ENCODE results near the gene SP140.
A peak's percentile ranks its signal among the peaks of the same experiment; 100 is the strongest.

Gene SP140

DNA sequence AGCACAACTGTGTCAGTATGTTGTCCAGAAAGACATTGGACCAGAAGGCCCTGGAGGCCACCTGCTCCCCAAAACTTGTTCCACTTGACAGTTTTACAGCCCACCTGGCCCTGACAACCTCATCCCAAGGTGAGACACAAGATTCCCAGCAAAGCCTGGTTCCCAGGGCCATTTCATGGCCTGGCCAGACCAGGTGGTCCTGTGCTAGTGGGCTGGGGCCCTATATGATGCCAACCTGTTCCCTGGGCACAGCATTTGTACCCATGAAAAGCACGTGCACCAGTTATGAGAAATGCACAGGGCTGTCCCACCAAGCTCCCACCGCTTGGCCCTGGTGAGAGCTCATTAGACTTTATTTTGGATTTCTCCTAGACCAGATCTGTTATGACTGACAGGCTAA is 95.5 kb downstream of the SP140 start:
- no peaks in the 10 kb centered on the region for H3K27me3 ChIP-seq (ENCODE audit: control insufficient read depth in 1 of 2, insufficient read depth in 2 of 2, low read length in 2 of 2)
- no peak overlapping the region for H3K27ac ChIP-seq (ENCODE audit: low read depth, low read length)
- H3K9ac ChIP-seq (ENCODE audit: low read length), result no peak overlapping the region
- H3K36me3 ChIP-seq (ENCODE audit: insufficient read depth, low read length), result no peaks in the 10 kb centered on the region
- H3K4me1 ChIP-seq (ENCODE audit: insufficient read depth, low read length), result no peaks in the 10 kb centered on the region
- no peak overlapping the region for H3K4me3 ChIP-seq (ENCODE audit: low read depth in 1 of 2, low read length in 2 of 2)
- H3K9me3 ChIP-seq (ENCODE audit: low read length), result no peaks in the 10 kb centered on the region

GRCh38 chr2:230322561-230323384 is 97.2 kb downstream of the SP140 start:
- H3K27me3 ChIP-seq (ENCODE audit: control insufficient read depth in 1 of 2, insufficient read depth in 2 of 2, low read length in 2 of 2), result no peaks in the 10 kb centered on the region
- no peaks in the 10 kb centered on the region for H3K9me3 ChIP-seq (ENCODE audit: low read length)
- no peak overlapping the region for H3K9ac ChIP-seq (ENCODE audit: low read length)
- H3K4me3 ChIP-seq (ENCODE audit: low read depth in 1 of 2, low read length in 2 of 2), result no peak overlapping the region
- peaks cover 9% of the 10 kb centered on the region for H3K4me1 ChIP-seq (ENCODE audit: insufficient read depth, low read length)
- H3K27ac ChIP-seq (ENCODE audit: low read depth, low read length), result no peak overlapping the region
- H3K36me3 ChIP-seq (ENCODE audit: insufficient read depth, low read length), result no peaks in the 10 kb centered on the region

DNA sequence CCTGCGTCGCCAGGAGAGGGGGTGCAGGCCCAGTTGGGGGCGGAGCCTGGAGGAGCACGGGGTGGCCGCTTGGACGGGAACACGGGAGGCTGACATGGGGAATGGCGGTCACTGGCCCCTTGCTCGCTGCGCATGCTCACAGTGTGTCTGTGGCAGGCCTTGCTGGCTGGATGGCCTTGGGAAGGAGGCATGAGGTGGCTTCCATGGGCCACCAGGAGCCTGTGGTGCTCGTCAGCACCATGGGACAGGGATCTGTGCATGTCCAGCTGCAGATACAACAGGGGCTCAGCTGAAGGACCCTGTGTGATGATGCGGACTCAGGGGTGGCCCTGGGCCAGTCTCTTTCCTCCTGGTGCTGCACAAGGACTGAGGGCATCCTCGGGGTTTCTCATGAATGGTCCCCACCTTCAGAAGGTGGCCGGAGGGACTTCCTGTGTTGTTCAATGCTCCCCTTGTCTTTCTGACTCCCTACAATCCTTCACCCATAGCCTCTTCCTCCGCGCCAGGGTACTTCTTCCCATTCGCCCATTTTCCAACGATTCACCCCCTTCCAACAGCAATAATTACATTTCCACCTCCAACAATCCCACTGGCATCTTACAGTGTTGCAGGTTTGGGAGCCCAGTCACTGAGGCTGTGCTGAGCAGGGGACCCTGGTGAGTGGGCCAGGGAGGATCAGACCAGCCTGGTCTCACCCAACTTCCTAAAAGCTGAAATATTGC is 98.0 kb downstream of the SP140 start:
- peaks cover 10% of the 10 kb centered on the region for H3K4me1 ChIP-seq (ENCODE audit: insufficient read depth, low read length)
- H3K9me3 ChIP-seq (ENCODE audit: low read length), result no peaks in the 10 kb centered on the region
- no peak overlapping the region for H3K27ac ChIP-seq (ENCODE audit: low read depth, low read length)

GRCh38 chr2:230324503-230324902 is 99.0 kb downstream of the SP140 start:
- H3K9ac ChIP-seq (ENCODE audit: low read length), result no peak overlapping the region

More for the DNA sequence above, 98.0 kb downstream of the SP140 start:
- no peak overlapping the region for H3K4me3 ChIP-seq (ENCODE audit: low read depth in 1 of 2, low read length in 2 of 2)
- H3K9ac ChIP-seq (ENCODE audit: low read length), result no peak overlapping the region
- no peaks in the 10 kb centered on the region for H3K36me3 ChIP-seq (ENCODE audit: insufficient read depth, low read length)
- no peaks in the 10 kb centered on the region for H3K27me3 ChIP-seq (ENCODE audit: control insufficient read depth in 1 of 2, insufficient read depth in 2 of 2, low read length in 2 of 2)

DNA sequence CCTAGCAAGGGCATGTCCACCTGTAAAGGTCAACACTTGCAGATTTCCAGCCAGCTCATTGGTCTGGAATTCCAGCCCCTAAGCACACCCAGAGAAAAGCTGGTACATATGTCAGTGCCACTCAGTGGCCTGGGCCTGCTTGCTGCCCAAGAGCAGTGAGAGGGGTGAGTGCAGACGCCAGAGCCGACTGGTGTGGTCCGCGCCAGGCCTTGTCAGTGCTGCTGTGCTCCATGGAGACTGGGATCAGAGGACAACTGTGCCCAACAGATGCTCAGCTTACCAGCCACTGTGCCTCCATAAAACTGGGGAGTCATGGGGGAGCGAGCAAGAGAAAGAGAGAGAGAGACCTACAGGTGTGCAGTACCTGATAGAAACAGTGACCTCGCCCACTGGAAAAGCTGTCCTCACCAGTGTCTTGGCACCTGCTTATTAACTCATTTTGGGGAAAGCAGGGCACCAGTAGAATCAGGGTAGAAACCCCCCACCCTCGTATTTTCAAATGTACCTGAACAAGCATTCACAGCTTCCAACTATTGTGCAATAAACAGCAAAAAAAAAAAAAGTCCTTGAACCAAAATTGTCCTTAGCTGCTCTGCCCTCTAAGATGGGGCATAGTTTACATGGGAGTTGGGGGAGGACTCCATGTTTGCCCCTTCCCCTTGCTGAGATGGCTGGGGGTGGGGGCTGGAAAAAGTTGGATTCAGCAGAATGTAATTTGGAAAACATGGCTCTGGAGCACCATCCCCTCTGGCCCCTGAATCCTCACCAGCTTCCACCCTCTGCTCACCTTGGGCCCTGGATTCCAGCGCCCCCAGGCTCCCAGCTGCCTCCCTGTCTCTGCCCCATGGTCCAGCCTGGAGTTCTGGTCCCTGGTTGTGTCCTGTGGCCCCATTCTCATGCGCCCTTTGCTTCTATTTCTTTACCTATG is 100.0 kb downstream of the SP140 start:
- no peaks in the 10 kb centered on the region for H3K27me3 ChIP-seq (ENCODE audit: control insufficient read depth in 1 of 2, insufficient read depth in 2 of 2, low read length in 2 of 2)
- H3K4me3 ChIP-seq (ENCODE audit: low read depth in 1 of 2, low read length in 2 of 2), result no peak overlapping the region
- no peak overlapping the region for H3K27ac ChIP-seq (ENCODE audit: low read depth, low read length)
- no peaks in the 10 kb centered on the region for H3K36me3 ChIP-seq (ENCODE audit: insufficient read depth, low read length)
- H3K9me3 ChIP-seq (ENCODE audit: low read length), result no peaks in the 10 kb centered on the region
- peaks cover 10% of the 10 kb centered on the region for H3K4me1 ChIP-seq (ENCODE audit: insufficient read depth, low read length)
- H3K9ac ChIP-seq (ENCODE audit: low read length), result no peak overlapping the region

More at GRCh38 chr2:230324503-230324902, 99.0 kb downstream of the SP140 start:
- H3K4me1 ChIP-seq (ENCODE audit: insufficient read depth, low read length), result peaks cover 10% of the 10 kb centered on the region
- H3K4me3 ChIP-seq (ENCODE audit: low read depth in 1 of 2, low read length in 2 of 2), result no peak overlapping the region
- no peaks in the 10 kb centered on the region for H3K36me3 ChIP-seq (ENCODE audit: insufficient read depth, low read length)
- H3K27ac ChIP-seq (ENCODE audit: low read depth, low read length), result no peak overlapping the region
- H3K27me3 ChIP-seq (ENCODE audit: control insufficient read depth in 1 of 2, insufficient read depth in 2 of 2, low read length in 2 of 2), result no peaks in the 10 kb centered on the region
- no peaks in the 10 kb centered on the region for H3K9me3 ChIP-seq (ENCODE audit: low read length)

- no peaks in the 10 kb centered on the region for H3K9me3 ChIP-seq (ENCODE audit: low read length)
- no peaks in the 10 kb centered on the region for H3K27me3 ChIP-seq (ENCODE audit: control insufficient read depth in 1 of 2, insufficient read depth in 2 of 2, low read length in 2 of 2)
- peaks cover 10% of the 10 kb centered on the region for H3K4me1 ChIP-seq (ENCODE audit: insufficient read depth, low read length)
- H3K27ac ChIP-seq (ENCODE audit: low read depth, low read length), result no peak within 1 kb of the TSS
- H3K4me3 ChIP-seq (ENCODE audit: low read depth in 1 of 2, low read length in 2 of 2), result peak within 1 kb of the TSS; percentile 25 to 85
- peak within 1 kb of the TSS; percentile 7 for H3K9ac ChIP-seq (ENCODE audit: low read length)
- no peaks in the 10 kb centered on the region for H3K36me3 ChIP-seq (ENCODE audit: insufficient read depth, low read length)
Observed at GRCh38 chr2:230326453-230327417, 101.2 kb downstream of the SP140 start, which contains the start of gene SP140L. SP140L (plus strand) TSS chr2:230327193; CDS start chr2:230327270, 77 bp downstream.

- H3K4me1 ChIP-seq (ENCODE audit: insufficient read depth, low read length), result peaks cover 10% of the 10 kb centered on the region
- no peaks in the 10 kb centered on the region for H3K9me3 ChIP-seq (ENCODE audit: low read length)
- H3K9ac ChIP-seq (ENCODE audit: low read length), result peak overlapping the region; percentile 7
- no peaks in the 10 kb centered on the region for H3K27me3 ChIP-seq (ENCODE audit: control insufficient read depth in 1 of 2, insufficient read depth in 2 of 2, low read length in 2 of 2)
- peak overlapping the region; percentile 25 to 85 for H3K4me3 ChIP-seq (ENCODE audit: low read depth in 1 of 2, low read length in 2 of 2)
- H3K27ac ChIP-seq (ENCODE audit: low read depth, low read length), result no peak overlapping the region
- no peaks in the 10 kb centered on the region for H3K36me3 ChIP-seq (ENCODE audit: insufficient read depth, low read length)
Observed at GRCh38 chr2:230327418-230328154, 102.0 kb downstream of the SP140 start.

- no peak overlapping the region for H3K4me3 ChIP-seq (ENCODE audit: low read depth in 1 of 2, low read length in 2 of 2)
- H3K27ac ChIP-seq (ENCODE audit: low read depth, low read length), result no peak overlapping the region
- no peaks in the 10 kb centered on the region for H3K9me3 ChIP-seq (ENCODE audit: low read length)
- no peaks in the 10 kb centered on the region for H3K27me3 ChIP-seq (ENCODE audit: control insufficient read depth in 1 of 2, insufficient read depth in 2 of 2, low read length in 2 of 2)
- H3K4me1 ChIP-seq (ENCODE audit: insufficient read depth, low read length), result peaks cover 10% of the 10 kb centered on the region
- no peaks in the 10 kb centered on the region for H3K36me3 ChIP-seq (ENCODE audit: insufficient read depth, low read length)
- no peak overlapping the region for H3K9ac ChIP-seq (ENCODE audit: low read length)
Observed at GRCh38 chr2:230328155-230328458, 102.6 kb downstream of the SP140 start.

DNA sequence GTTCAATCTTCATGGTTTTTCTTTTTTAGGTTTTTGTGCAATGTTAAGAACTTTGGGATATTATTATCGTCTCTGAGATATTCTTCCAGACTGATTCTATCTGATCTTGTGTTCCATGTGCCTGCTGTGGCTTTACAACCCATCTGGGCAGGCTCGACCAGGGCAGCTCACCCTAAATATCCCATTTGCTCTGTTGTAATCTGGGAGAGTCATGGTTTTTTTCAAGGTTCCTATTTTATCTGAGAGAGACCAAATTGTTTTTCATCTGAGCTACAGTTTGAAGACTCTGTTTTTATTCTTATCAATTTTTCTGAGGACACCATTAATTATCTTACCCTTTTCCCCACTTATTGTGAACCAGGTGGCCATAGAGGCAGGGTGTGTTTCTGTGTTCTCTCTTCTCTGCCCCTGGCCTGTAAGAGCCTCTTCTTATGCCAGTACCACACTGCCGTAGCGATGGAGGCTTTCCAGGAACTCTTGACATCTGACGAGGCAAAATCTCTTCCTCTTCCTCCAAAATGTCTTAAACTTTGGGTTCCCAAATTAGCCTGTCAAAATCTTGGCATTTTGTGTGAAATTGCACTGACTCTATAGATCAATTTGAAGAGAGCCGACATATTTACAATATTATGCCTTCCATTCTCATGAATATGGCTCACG is 104.5 kb downstream of the SP140 start:
- Histone ChIP-seq H3K36me3 (ENCODE audit: insufficient read depth, low read length) (no peaks in the 10 kb centered on the region), H3K27ac (ENCODE audit: low read depth, low read length) (no peak overlapping the region), H3K4me1 (ENCODE audit: insufficient read depth, low read length) (peaks cover 10% of the 10 kb centered on the region), H3K9me3 (ENCODE audit: low read length) (no peaks in the 10 kb centered on the region), H3K4me3 (ENCODE audit: low read depth in 1 of 2, low read length in 2 of 2) (no peak overlapping the region), H3K9ac (ENCODE audit: low read length) (no peak overlapping the region), H3K27me3 (ENCODE audit: control insufficient read depth in 1 of 2, insufficient read depth in 2 of 2, low read length in 2 of 2) (no peaks in the 10 kb centered on the region)

Data from muscle layer of colon (tissue), 2 donors.